Fibroblast of villous mesenchyme (primary cell): Measurements from ENCODE around the gene SSR1. TPM values are rescaled to one million over a fixed set of nuclear protein-coding genes. Genes with fewer than 3 reads are reported as not detected.
A peak's percentile ranks its signal among the peaks of the same experiment; 100 is the strongest.
"Not testable (repeated sequence)": the region's sequence is repeated elsewhere in the genome, so short reads cannot be mapped to it uniquely, and the experiment has no call there.

ENCODE experiments used
- DNase-seq: peaks from one replicate; pipeline ENCODE4 v3.0.0-alpha.2; 2010; ENCODE audit warnings: low read depth
- H3K4me3 ChIP-seq: 2 replicates; pipeline ENCODE4 v1.5.1; 2011; ENCODE audit warnings: low read depth, mild to moderate bottlenecking, low read length
- total RNA-seq: library from RNA; depleted of rRNA; stranded (reverse); fragments of >200 nt; gene quantifications from 2 replicates; pipeline ENCODE4 v1.2.3, GENCODE V29; 2012
- TF ChIP-seq, protein P1 (sequence below): IDR thresholded peaks from 2 replicates; pipeline ENCODE4 v1.5.1; 2012; ENCODE audit warnings: low read depth, mild to moderate bottlenecking, low read length; ENCODE audit not compliant: insufficient read depth

The SSR1 gene
- total RNA-seq, 1 donor = 203 TPM

- H3K4me3 ChIP-seq = not testable (repeated sequence)
- TF ChIP-seq, protein P1, sequence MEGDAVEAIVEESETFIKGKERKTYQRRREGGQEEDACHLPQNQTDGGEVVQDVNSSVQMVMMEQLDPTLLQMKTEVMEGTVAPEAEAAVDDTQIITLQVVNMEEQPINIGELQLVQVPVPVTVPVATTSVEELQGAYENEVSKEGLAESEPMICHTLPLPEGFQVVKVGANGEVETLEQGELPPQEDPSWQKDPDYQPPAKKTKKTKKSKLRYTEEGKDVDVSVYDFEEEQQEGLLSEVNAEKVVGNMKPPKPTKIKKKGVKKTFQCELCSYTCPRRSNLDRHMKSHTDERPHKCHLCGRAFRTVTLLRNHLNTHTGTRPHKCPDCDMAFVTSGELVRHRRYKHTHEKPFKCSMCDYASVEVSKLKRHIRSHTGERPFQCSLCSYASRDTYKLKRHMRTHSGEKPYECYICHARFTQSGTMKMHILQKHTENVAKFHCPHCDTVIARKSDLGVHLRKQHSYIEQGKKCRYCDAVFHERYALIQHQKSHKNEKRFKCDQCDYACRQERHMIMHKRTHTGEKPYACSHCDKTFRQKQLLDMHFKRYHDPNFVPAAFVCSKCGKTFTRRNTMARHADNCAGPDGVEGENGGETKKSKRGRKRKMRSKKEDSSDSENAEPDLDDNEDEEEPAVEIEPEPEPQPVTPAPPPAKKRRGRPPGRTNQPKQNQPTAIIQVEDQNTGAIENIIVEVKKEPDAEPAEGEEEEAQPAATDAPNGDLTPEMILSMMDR = peak; percentile 71
- peak; percentile 49 for DNase-seq
Measured at GRCh38 chr6:7339007-7339732, 26.2 kb upstream of the SSR1 start.

DNA sequence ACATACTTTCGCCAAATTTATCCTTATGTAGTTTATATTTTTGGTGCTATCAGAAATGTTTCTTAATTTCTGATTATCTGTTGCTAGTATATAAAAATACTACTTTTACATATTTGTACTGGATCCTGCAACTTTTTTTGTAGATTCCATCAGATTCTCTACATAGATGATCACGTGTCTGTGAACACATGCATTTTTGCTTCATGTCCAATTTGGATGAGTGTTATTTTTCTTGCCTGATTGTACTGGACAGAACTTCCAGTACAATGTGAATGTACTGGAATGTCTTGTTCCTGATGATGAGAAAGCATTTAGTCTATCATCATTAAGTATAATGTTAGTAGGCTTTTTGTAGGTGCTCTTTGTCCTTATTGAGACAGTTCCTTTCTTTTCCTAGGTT is 25.0 kb upstream of the SSR1 start:
- DNase-seq = no peak
- no peak overlapping the region for H3K4me3 ChIP-seq
- TF ChIP-seq, protein P1 = no peak

- TF ChIP-seq, protein P1 = no peak
- DNase-seq = no peak
- H3K4me3 ChIP-seq = no peak overlapping the region
Measured at GRCh38 chr6:7335519-7335918, 22.5 kb upstream of the SSR1 start.

DNA sequence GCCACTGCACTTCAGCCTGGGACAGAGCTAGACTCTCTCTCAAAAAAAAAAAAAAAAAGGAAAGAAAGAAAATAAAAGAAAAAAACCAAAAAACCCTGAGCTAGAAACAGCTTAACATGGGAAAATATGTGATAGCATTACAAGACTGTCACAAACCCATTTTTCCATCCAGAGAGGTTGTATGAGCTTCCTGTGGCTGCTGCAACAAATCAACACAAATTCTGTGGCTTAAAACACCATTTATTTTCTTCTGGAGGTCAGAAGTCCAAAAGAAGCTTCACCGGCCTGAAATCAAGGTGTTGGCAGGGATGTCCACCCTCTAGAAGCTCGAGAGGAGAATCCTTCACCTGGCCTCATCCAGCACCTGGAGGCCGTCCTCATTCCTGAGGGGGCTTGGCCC is 21.7 kb upstream of the SSR1 start:
- DNase-seq = no peak
- no peak overlapping the region for H3K4me3 ChIP-seq
- TF ChIP-seq, protein P1 = no peak

DNA sequence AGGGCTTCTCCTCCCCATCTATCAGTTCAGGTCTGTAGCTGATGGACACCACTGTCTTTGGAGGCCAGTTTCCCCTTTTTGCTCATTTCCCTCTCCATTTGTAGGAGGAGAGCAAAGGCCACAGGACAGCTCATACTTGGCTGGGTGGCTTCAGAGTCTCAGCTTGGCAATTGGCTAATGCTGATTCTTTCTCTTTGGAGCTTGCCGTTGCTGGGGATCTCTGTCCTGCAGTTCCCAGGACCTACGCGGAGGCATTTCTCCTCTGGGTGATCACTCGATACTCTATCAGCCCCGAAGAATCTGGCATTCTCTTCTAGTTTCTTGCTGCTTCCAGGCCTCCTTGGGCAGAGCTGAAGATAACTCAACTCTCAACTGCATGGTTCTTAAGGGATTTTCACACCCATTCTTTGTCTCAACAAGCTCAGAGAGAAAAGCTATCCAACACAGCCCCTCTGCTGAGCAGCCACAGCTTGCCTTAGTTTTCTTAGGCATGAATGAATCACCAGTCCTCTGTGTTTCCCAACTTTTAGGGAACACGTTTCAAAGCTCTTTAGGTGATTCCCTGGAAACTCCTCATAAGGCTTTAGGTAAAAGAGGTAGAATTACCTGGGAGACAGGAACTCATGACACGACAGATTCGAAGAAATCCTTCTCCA is 19.2 kb upstream of the SSR1 start:
- TF ChIP-seq, protein P1 = no peak
- no peak for DNase-seq
- no peak overlapping the region for H3K4me3 ChIP-seq

DNA sequence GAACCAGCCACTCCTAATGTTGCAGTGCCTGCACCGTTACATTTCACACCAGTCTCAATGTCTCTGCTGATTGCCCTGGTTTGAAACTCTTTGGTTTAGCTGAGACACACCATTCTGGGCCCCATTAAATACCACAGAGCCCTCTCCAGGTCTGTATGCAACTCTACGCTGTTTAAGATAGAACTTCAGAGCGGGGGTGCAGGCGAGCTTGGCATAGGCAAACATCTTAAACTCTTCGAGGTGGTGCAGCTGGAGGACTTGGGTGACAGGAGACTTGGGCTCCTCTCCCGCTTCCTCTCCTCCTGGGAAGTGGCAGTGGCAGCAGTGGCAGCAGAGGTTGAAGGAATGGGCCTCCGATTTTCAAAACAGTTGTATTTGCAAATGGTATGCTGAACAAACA is 18.5 kb upstream of the SSR1 start:
- TF ChIP-seq, protein P1 = no peak
- no peak overlapping the region for H3K4me3 ChIP-seq
- no peak for DNase-seq
